Pericardium fibroblast (primary cell): ENCODE data around the gene SEPHS1. TPM values are rescaled to one million over a fixed set of nuclear protein-coding genes. Genes with fewer than 3 reads are reported as not detected.

Experiments
- total RNA-seq: library from RNA; depleted of rRNA; stranded (reverse); fragments of >200 nt; gene quantifications from 2 replicates; pipeline ENCODE4 v1.2.3, GENCODE V29; 2015

The SEPHS1 gene
- total RNA-seq, result 30.2 and 36.3 TPM in 2 replicates

GRCh38 chr10:13348216-13349017, at the start of gene SEPHS1:
Gene SEPHS1 (minus strand): TSS chr10:13348293. CDS start chr10:13344950, 3,343 bp downstream.

GRCh38 chr10:13299437-13300287, 48.4 kb downstream of the SEPHS1 start, which contains the start of gene PHYH:
Gene PHYH (minus strand): TSS chr10:13300064. CDS start chr10:13300042, 22 bp downstream.

Other genes starting within 250 kb of the SEPHS1 start
- gene OPTN, start 248.1 kb downstream of the SEPHS1 start, total RNA-seq, result 60.3 and 63.6 TPM in 2 replicates
- 1.2 and 8.9 TPM in 2 replicates for gene MCM10, start 186.7 kb downstream of the SEPHS1 start, total RNA-seq
- not detected in 2 replicates for gene UCMA, start 113.9 kb downstream of the SEPHS1 start, total RNA-seq
- 20.3 and 23.0 TPM in 2 replicates for gene PHYH, start 48.2 kb downstream of the SEPHS1 start, total RNA-seq
- gene BEND7, start 180.7 kb upstream of the SEPHS1 start, total RNA-seq, result 0.43 and 1.6 TPM in 2 replicates
- 14.9 and 24.4 TPM in 2 replicates for gene PRPF18, start 238.7 kb upstream of the SEPHS1 start, total RNA-seq